NCI-H2029 (cell line): Measurements from ENCODE around the gene SLC10A1.

Experiments
- DNase-seq: peaks from one replicate; lab custom pipeline; 2025; lab: John Stamatoyannopoulos, UW

SLC10A1 gene

GRCh38 chr14:69808919-69809808, 12.1 kb upstream of the SLC10A1 start:
- DNase-seq = no peak

- DNase-seq = no peak
Observed at GRCh38 chr14:69807192-69807591, 10.2 kb upstream of the SLC10A1 start.

- DNase-seq = no peak
Observed at GRCh38 chr14:69804902-69805301, 7.9 kb upstream of the SLC10A1 start.

- DNase-seq = no peak
Observed at GRCh38 chr14:69803753-69804152, 6.7 kb upstream of the SLC10A1 start.

- no peak for DNase-seq
Observed at GRCh38 chr14:69798339-69798735, 1.3 kb upstream of the SLC10A1 start.

- DNase-seq = no peak
Observed at GRCh38 chr14:69797573-69798338, 715 bp upstream of the SLC10A1 start.

- DNase-seq = no peak
Observed at GRCh38 chr14:69795691-69796090, 1.4 kb downstream of the SLC10A1 start.

GRCh38 chr14:69794791-69795190, 2.2 kb downstream of the SLC10A1 start:
- no peak for DNase-seq

GRCh38 chr14:69792887-69793421, 4.1 kb downstream of the SLC10A1 start:
- DNase-seq = no peak

GRCh38 chr14:69789118-69789640, 7.9 kb downstream of the SLC10A1 start:
- no peak for DNase-seq

GRCh38 chr14:69786603-69787002, 10.4 kb downstream of the SLC10A1 start:
- DNase-seq = no peak

GRCh38 chr14:69784942-69785341, 12.1 kb downstream of the SLC10A1 start:
- DNase-seq = no peak

GRCh38 chr14:69780952-69781351, 16.1 kb downstream of the SLC10A1 start:
- DNase-seq = no peak

GRCh38 chr14:69780092-69780491, 16.9 kb downstream of the SLC10A1 start:
- no peak for DNase-seq

- DNase-seq = no peak
Observed at GRCh38 chr14:69779088-69779487, 18.0 kb downstream of the SLC10A1 start.

- DNase-seq = no peak
Observed at GRCh38 chr14:69776875-69777453, 20.1 kb downstream of the SLC10A1 start.

- DNase-seq = no peak
Observed at GRCh38 chr14:69775012-69775411, 22.0 kb downstream of the SLC10A1 start.

- no peak for DNase-seq
Observed at GRCh38 chr14:69773571-69774276, 23.3 kb downstream of the SLC10A1 start.

- no peak for DNase-seq
Observed at GRCh38 chr14:69772082-69773017, 24.7 kb downstream of the SLC10A1 start.

- no peak for DNase-seq
Observed at GRCh38 chr14:69771136-69771535, 25.9 kb downstream of the SLC10A1 start.
